Caco-2 (cell line): ENCODE measurements around the gene MTFP1. TPM values are rescaled to one million over a fixed set of nuclear protein-coding genes. Genes with fewer than 3 reads are reported as not detected.

Experiments
- BruUV-seq: library from RNA; stranded (reverse); fragments of 400-500 nt; replicated peaks from 2 replicates; lab custom pipeline; 2021; lab: Mats Ljungman, UMichigan
- CTCF ChIA-PET: fragments of 300-600 bp; sonication (Branson Sonifier 250); formaldehyde crosslinking; loops from one replicate; lab custom pipeline; 2022; ENCODE audit warnings: antibody characterized with exemption; lab: Charles Lee
- POLR2A ChIA-PET: fragments of 300-600 bp; sonication (Branson Sonifier 250); formaldehyde crosslinking; loops from one replicate; lab custom pipeline; 2022; ENCODE audit warnings: antibody characterized with exemption; lab: Charles Lee
- DNase-seq, 2 experiments: peaks; one replicate each; pipeline versions ENCODE4 v3.0.0 to v3.0.0-alpha.2; 2020 to 2022
- H3K27me3 ChIP-seq: replicated peaks from 2 replicates; pipeline ENCODE4 v1.6.0; 2011; ENCODE audit warnings: low read length; ENCODE audit not compliant: control insufficient read depth, insufficient read depth
- H3K36me3 ChIP-seq: 2 replicates; pipeline ENCODE4 v1.5.1; 2011; ENCODE audit warnings: low read length; ENCODE audit not compliant: control insufficient read depth, insufficient read depth
- H3K4me1 ChIP-seq: fragments of 250-450 bp; sonication (Bioruptor Pico); 2 replicates; pipeline ENCODE4 v1.5.1; 2020; ENCODE audit warnings: mild to moderate bottlenecking
- H3K4me3 ChIP-seq: 2 replicates; pipeline ENCODE4 v1.5.1; 2011; ENCODE audit warnings: low read depth, mild to moderate bottlenecking, control low read depth, low read length
- H3K9me3 ChIP-seq: fragments of 250-450 bp; sonication (Bioruptor Pico); 2 replicates; pipeline ENCODE4 v1.5.1; 2020; ENCODE audit warnings: mild to moderate bottlenecking, moderate library complexity
- H3K27ac Mint-ChIP-seq: one replicate; pipeline ENCODE4 v1.8.0; 2022; ENCODE audit warnings: mixed read lengths; ENCODE audit not compliant: unreplicated experiment
- H3K27me3 Mint-ChIP-seq: one replicate; pipeline ENCODE4 v1.8.0; 2022; ENCODE audit warnings: mixed read lengths; ENCODE audit not compliant: insufficient read depth, unreplicated experiment
- H3K36me3 Mint-ChIP-seq: one replicate; pipeline ENCODE4 v1.8.0; 2022; ENCODE audit warnings: mild to moderate bottlenecking, mixed read lengths; ENCODE audit not compliant: insufficient read depth, unreplicated experiment
- H3K4me1 Mint-ChIP-seq: one replicate; pipeline ENCODE4 v1.8.0; 2022; ENCODE audit warnings: low read depth, mixed read lengths; ENCODE audit not compliant: unreplicated experiment
- H3K4me3 Mint-ChIP-seq: one replicate; pipeline ENCODE4 v1.8.0; 2022; ENCODE audit warnings: mild to moderate bottlenecking, moderate library complexity, mixed read lengths; ENCODE audit not compliant: unreplicated experiment
- H3K9me3 Mint-ChIP-seq: one replicate; pipeline ENCODE4 v1.8.0; 2022; ENCODE audit warnings: mixed read lengths; ENCODE audit not compliant: unreplicated experiment
- intact Hi-C: fragments of 100-400 bp; cut with micrococcal nuclease; formaldehyde crosslinking; loops from one replicate; pipeline ENCODE4 v1.10.0; 2022; ENCODE audit not compliant: unreplicated experiment
- total RNA-seq: library from RNA; stranded (reverse); gene quantifications from 2 replicates; pipeline ENCODE4 v1.2.3, GENCODE V29; 2022
- TF ChIP-seq, protein P1 (sequence below), 2 experiments: fragments of 200-600 bp in 1 of 2; IDR thresholded peaks; 1 replicate in 1 of 2; 2 replicates in 1 of 2; pipeline versions ENCODE4 v1.5.1 to v1.8.0; 2011 to 2022; ENCODE audit warnings: antibody characterized with exemption in 1 of 2, control low read depth in 1 of 2, inconsistent platforms in 1 of 2, low read depth in 1 of 2, low read length in 1 of 2, mild to moderate bottlenecking in 1 of 2, moderate library complexity in 1 of 2; ENCODE audit not compliant: insufficient read depth in 1 of 2, severe bottlenecking in 1 of 2, unreplicated experiment in 1 of 2

The MTFP1 gene
- total RNA-seq, 1 experiment from 2014 or later: 20.6 TPM

- Histone ChIP-seq H3K36me3 (no peaks in the 10 kb centered on the region), H3K4me1 (peaks cover 13% of the 10 kb centered on the region), H3K4me3 (no peak overlapping the region), H3K27me3 (no peaks in the 10 kb centered on the region), H3K9me3 (0 out of 2 replicates have a peak, but pooled peaks cover 4% of the 10 kb centered on the region)
- Mint-ChIP-seq H3K9me3 (no peaks in the 10 kb centered on the region), H3K4me1 (peaks cover 14% of the 10 kb centered on the region), H3K4me3 (no peak overlapping the region), H3K27ac (no peak overlapping the region), H3K27me3 (no peaks in the 10 kb centered on the region), H3K36me3 (no peaks in the 10 kb centered on the region)
- ChIA-PET CTCF (interaction anchor here (0.8 to 1.1 kb wide), 2 partner anchors 12 to 145 kb away, joined by 3 read pairs; no protein-coding TSS in a partner anchor), POLR2A (no interaction called here)
- no TSS peak for BruUV-seq
- intact Hi-C loops: no loop called here
- DNase-seq: no peak
- TF ChIP-seq, protein P1, sequence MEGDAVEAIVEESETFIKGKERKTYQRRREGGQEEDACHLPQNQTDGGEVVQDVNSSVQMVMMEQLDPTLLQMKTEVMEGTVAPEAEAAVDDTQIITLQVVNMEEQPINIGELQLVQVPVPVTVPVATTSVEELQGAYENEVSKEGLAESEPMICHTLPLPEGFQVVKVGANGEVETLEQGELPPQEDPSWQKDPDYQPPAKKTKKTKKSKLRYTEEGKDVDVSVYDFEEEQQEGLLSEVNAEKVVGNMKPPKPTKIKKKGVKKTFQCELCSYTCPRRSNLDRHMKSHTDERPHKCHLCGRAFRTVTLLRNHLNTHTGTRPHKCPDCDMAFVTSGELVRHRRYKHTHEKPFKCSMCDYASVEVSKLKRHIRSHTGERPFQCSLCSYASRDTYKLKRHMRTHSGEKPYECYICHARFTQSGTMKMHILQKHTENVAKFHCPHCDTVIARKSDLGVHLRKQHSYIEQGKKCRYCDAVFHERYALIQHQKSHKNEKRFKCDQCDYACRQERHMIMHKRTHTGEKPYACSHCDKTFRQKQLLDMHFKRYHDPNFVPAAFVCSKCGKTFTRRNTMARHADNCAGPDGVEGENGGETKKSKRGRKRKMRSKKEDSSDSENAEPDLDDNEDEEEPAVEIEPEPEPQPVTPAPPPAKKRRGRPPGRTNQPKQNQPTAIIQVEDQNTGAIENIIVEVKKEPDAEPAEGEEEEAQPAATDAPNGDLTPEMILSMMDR (IDR thresholded peaks at IDR 0.05; ENCODE audit: insufficient read depth in 1 of 2, low read depth in 1 of 2, low read length in 1 of 2, severe bottlenecking in 1 of 2, unreplicated experiment in 1 of 2): no peak
Measured at GRCh38 chr22:30433227-30433626, 7.7 kb downstream of the MTFP1 start.

DNA sequence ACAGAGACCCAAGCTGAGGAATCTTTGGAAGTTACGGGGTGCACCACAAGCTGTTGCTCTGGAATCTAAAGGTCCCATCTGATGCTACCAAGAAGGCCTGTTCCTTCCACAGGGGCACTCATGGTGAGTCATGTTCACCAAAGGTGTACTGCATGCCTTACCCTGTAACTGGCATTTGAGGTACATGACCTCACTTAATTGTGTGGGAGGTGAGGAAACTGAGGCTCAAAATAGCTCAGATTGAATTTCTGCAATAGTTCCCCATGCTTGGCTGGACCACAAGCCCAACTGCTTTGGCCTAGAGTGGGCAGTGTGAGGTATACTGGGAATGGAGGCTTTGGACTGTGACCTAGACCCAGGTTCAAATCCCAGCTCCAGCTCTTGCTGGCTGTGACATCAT lies 8.2 kb downstream of the MTFP1 start:
- BruUV-seq: no TSS peak
- TF ChIP-seq, protein P1 (IDR thresholded peaks at IDR 0.05; ENCODE audit: insufficient read depth in 1 of 2, low read depth in 1 of 2, low read length in 1 of 2, severe bottlenecking in 1 of 2, unreplicated experiment in 1 of 2): no peak
- Mint-ChIP-seq H3K27me3 (no peaks in the 10 kb centered on the region), H3K27ac (no peak overlapping the region), H3K4me1 (peaks cover 14% of the 10 kb centered on the region), H3K36me3 (no peaks in the 10 kb centered on the region), H3K4me3 (no peak overlapping the region), H3K9me3 (no peaks in the 10 kb centered on the region)
- no peak for DNase-seq
- CTCF ChIA-PET: no interaction called here
- 0 out of 2 replicates have a peak, but pooled peaks cover 4% of the 10 kb centered on the region for H3K9me3 ChIP-seq
- peaks cover 13% of the 10 kb centered on the region for H3K4me1 ChIP-seq
- no peak overlapping the region for H3K4me3 ChIP-seq
- POLR2A ChIA-PET: no interaction called here
- intact Hi-C loops: no loop called here
- no peaks in the 10 kb centered on the region for H3K36me3 ChIP-seq
- no peaks in the 10 kb centered on the region for H3K27me3 ChIP-seq

DNA sequence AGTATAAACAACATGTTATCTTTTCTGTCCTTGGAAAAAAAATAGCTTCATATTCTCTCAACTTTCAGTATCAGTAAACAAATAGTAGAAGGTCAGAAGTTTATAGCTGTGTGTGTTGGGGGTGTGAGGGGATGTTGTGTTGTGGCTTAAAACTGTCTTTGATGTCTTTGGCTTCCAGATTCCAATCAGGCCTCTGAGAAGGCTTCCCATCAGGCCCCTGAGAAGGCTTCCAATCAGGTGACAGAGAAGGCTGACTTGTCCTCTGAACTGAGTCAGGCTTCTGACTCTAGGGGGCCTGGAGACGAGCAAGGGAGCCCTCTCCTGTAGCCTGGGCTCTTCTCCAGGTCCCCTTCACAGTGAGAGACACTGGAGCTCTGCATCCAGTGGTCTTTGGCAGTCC lies 9.3 kb downstream of the MTFP1 start:
- 0 out of 2 replicates have a peak, but pooled peaks cover 4% of the 10 kb centered on the region for H3K9me3 ChIP-seq
- no peaks in the 10 kb centered on the region for H3K27me3 ChIP-seq
- POLR2A ChIA-PET: no interaction called here
- DNase-seq: peak in 1 of 2 experiments; percentile 27
- H3K4me1 Mint-ChIP-seq: peaks cover 14% of the 10 kb centered on the region
- H3K4me3 Mint-ChIP-seq: no peak overlapping the region
- TF ChIP-seq, protein P1 (IDR thresholded peaks at IDR 0.05; ENCODE audit: insufficient read depth in 1 of 2, low read depth in 1 of 2, low read length in 1 of 2, severe bottlenecking in 1 of 2, unreplicated experiment in 1 of 2): no peak
- H3K27me3 Mint-ChIP-seq: no peaks in the 10 kb centered on the region
- no peaks in the 10 kb centered on the region for H3K9me3 Mint-ChIP-seq
- H3K36me3 Mint-ChIP-seq: no peaks in the 10 kb centered on the region
- no peak overlapping the region for H3K27ac Mint-ChIP-seq
- H3K36me3 ChIP-seq: no peaks in the 10 kb centered on the region
- CTCF ChIA-PET: interaction anchor here (1.3 kb wide), 1 partner anchor 11 kb away, joined by 6 read pairs; no protein-coding TSS in a partner anchor
- no peak overlapping the region for H3K4me3 ChIP-seq
- intact Hi-C loops: no loop called here
- peaks cover 13% of the 10 kb centered on the region for H3K4me1 ChIP-seq
- BruUV-seq: no TSS peak
